ENCODE data around the gene HEATR3.

The HEATR3 gene

DNA sequence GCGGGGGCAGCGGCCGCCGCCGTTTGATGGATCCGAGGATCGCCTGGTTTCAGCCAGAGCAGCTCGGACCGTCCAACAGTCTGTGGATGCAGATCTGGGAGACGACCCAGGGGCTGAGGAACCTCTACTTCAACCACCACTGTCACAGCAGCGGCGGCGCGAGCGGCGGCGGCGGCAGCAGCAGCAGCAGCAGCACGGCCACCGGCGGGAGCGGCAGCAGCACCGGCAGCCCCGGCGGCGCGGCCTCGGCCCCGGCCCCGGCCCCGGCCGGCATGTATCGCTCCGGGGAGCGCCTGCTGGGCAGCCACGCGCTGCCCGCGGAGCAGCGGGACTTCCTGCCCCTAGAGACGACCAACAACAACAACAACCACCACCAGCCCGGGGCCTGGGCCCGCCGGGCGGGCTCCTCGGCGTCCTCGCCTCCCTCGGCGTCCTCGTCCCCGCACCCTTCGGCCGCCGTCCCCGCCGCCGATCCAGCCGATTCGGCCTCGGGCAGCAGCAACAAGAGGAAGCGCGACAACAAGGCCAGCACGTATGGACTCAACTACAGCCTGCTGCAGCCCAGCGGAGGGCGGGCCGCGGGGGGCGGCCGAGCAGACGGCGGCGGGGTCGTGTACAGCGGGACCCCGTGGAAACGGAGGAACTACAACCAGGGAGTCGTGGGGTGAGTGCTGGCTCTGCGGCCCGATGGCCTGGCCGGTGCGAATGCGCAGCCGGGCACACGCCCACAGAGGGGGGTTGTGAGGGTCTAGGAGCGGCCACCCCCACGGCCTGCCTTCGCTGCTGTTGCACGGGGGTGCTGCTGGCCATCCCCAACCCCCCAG lies 88.0 kb downstream of the HEATR3 start:
- DNase-seq (ENCODE audit: low read depth in 2 of 2) = peak in 1 of 2 donors; percentile 7

DNA sequence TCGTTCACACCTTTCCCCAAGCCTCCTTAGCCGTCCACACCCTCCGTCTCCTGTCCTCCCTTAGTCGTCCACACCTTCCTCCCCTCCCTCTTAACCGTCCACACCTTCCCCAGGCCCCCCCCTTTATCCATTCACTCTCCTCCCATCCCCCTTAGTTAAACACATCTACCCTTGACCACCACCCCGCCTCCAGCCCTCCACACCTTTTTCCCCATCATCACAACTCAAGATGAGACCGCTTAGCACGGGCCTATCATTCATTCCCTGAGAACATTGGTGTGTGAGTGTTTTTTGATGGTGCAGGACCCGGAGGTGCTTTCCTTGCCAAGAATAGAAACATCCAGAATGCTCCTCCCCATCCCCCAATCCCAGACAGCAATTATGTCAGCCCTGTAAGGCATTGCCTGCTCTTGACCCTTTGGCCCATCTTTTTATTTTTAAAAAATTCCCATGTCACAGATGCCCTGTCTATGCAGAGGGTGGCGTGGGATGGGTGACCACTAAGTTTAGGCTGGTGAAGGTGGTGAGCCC lies 88.7 kb downstream of the HEATR3 start:
- no peak for DNase-seq (ENCODE audit: low read depth in 2 of 2)

DNA sequence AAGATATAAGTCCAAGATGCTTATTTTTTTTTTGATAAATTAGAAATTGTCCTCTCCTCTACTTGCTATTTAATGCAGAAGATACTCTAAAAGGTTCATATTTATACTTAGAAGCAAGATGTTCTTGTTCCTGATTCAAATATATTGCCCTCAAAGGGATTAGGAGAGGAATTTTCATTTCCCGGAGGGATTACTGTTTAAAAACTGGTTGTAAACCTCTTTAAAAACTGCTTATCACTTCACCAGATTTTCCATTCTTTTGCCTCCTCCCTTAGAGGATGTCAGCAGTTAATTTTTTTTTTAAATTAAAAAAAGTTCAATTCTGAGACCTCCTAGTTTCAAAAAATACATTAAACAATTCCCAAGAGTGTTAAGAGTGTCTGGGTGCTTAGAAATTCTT lies 90.2 kb downstream of the HEATR3 start:
- no peak for DNase-seq (ENCODE audit: low read depth in 2 of 2)

All from stimulated activated CD4-positive, alpha-beta T cell treated with anti-CD3 and anti-CD28 coated beads, Interleukin-1b, Interleukin-23, amount 100 ng/mL, for 1 hour (primary cell).